ENCODE results near the gene CXCL10.

Gene CXCL10

GRCh38 chr4:75980576-75980975 is 42.7 kb downstream of the CXCL10 start:
- no peak for DNase-seq
- Histone ChIP-seq H3K36me3 (replicated peaks; ENCODE audit: insufficient read depth, low read length) (peaks cover 8% of the 10 kb centered on the region; the same call in 1 of the 2 replicates), H2AFZ (ENCODE audit: low read length) (no peak overlapping the region)

GRCh38 chr4:75976177-75976576 is 47.1 kb downstream of the CXCL10 start:
- Histone ChIP-seq H2AFZ (ENCODE audit: low read length) (no peak overlapping the region), H3K36me3 (replicated peaks; ENCODE audit: insufficient read depth, low read length) (peaks cover 17% of the 10 kb centered on the region; the same call in 1 of the 2 replicates), H3K27ac (ENCODE audit: low read length) (no peak overlapping the region), H3K4me2 (ENCODE audit: low read depth, low read length) (no peak overlapping the region), H4K20me1 (ENCODE audit: insufficient read depth, low read length) (no peaks in the 10 kb centered on the region), H3K79me2 (ENCODE audit: low read length) (peaks cover 4% of the 10 kb centered on the region; the same call in 1 of the 2 replicates), H3F3A (ENCODE audit: insufficient read depth, low read length) (no peaks in the 10 kb centered on the region), H3K4me3 (ENCODE audit: low read length) (no peak overlapping the region), H3K9me3 (replicated peaks; ENCODE audit: insufficient read depth, low read length) (no peaks in the 10 kb centered on the region), H3K9ac (ENCODE audit: low read length) (no peak overlapping the region), H3K9me2 (replicated peaks; ENCODE audit: insufficient read depth, low read length) (no peaks in the 10 kb centered on the region), H3K4me1 (ENCODE audit: low read length) (no peaks in the 10 kb centered on the region), H3K27me3 (replicated peaks; ENCODE audit: insufficient read depth, low read length) (no peaks in the 10 kb centered on the region)
- no peak for DNase-seq
- TF ChIP-seq CTCF (IDR thresholded peaks at IDR 0.05; ENCODE audit: low read length) (no peak), EZH2 (optimal IDR thresholded peaks at IDR 0.05; ENCODE audit: low read depth, low read length) (no peak), EZH2phosphoT487 (IDR thresholded peaks at IDR 0.05; ENCODE audit: low read length) (no peak)

More at GRCh38 chr4:75980576-75980975, 42.7 kb downstream of the CXCL10 start:
- H3K9ac ChIP-seq (ENCODE audit: low read length) = no peak overlapping the region
- TF ChIP-seq CTCF (IDR thresholded peaks at IDR 0.05; ENCODE audit: low read length) (no peak), EZH2 (optimal IDR thresholded peaks at IDR 0.05; ENCODE audit: low read depth, low read length) (no peak), EZH2phosphoT487 (IDR thresholded peaks at IDR 0.05; ENCODE audit: low read length) (no peak)
- H3K27me3 ChIP-seq (replicated peaks; ENCODE audit: insufficient read depth, low read length) = no peaks in the 10 kb centered on the region
- no peaks in the 10 kb centered on the region for H3K9me2 ChIP-seq (replicated peaks; ENCODE audit: insufficient read depth, low read length)
- H4K20me1 ChIP-seq (ENCODE audit: insufficient read depth, low read length) = 0 out of 2 replicates have a peak, but pooled peaks cover 11% of the 10 kb centered on the region
- H3K27ac ChIP-seq (ENCODE audit: low read length) = no peak overlapping the region
- H3K4me2 ChIP-seq (ENCODE audit: low read depth, low read length) = no peak overlapping the region
- H3K4me1 ChIP-seq (ENCODE audit: low read length) = no peaks in the 10 kb centered on the region
- H3F3A ChIP-seq (ENCODE audit: insufficient read depth, low read length) = no peaks in the 10 kb centered on the region
- H3K9me3 ChIP-seq (replicated peaks; ENCODE audit: insufficient read depth, low read length) = no peaks in the 10 kb centered on the region
- H3K4me3 ChIP-seq (ENCODE audit: low read length) = no peak overlapping the region
- peaks cover 20% of the 10 kb centered on the region for H3K79me2 ChIP-seq (ENCODE audit: low read length)

GRCh38 chr4:75973766-75974165 is 49.5 kb downstream of the CXCL10 start:
- no peaks in the 10 kb centered on the region for H3F3A ChIP-seq (ENCODE audit: insufficient read depth, low read length)
- H3K9ac ChIP-seq (ENCODE audit: low read length) = no peak overlapping the region

More at GRCh38 chr4:75973766-75974165, 49.5 kb downstream of the CXCL10 start:
- Histone ChIP-seq H3K4me2 (ENCODE audit: low read depth, low read length) (no peak overlapping the region), H3K27me3 (replicated peaks; ENCODE audit: insufficient read depth, low read length) (no peaks in the 10 kb centered on the region), H3K4me3 (ENCODE audit: low read length) (no peak overlapping the region), H3K36me3 (replicated peaks; ENCODE audit: insufficient read depth, low read length) (peaks cover 27% of the 10 kb centered on the region; the same call in 1 of the 2 replicates), H2AFZ (ENCODE audit: low read length) (no peak overlapping the region), H3K79me2 (ENCODE audit: low read length) (no peaks in the 10 kb centered on the region), H3K9me2 (replicated peaks; ENCODE audit: insufficient read depth, low read length) (no peaks in the 10 kb centered on the region), H4K20me1 (ENCODE audit: insufficient read depth, low read length) (no peaks in the 10 kb centered on the region), H3K4me1 (ENCODE audit: low read length) (no peaks in the 10 kb centered on the region), H3K27ac (ENCODE audit: low read length) (no peak overlapping the region), H3K9me3 (replicated peaks; ENCODE audit: insufficient read depth, low read length) (no peaks in the 10 kb centered on the region)
- TF ChIP-seq EZH2 (optimal IDR thresholded peaks at IDR 0.05; ENCODE audit: low read depth, low read length) (no peak), CTCF (IDR thresholded peaks at IDR 0.05; ENCODE audit: low read length) (no peak), EZH2phosphoT487 (IDR thresholded peaks at IDR 0.05; ENCODE audit: low read length) (no peak)
- no peak for DNase-seq
